Heart left ventricle (tissue), 13 donors: Measurements from ENCODE around the gene CLTB.

Experiments
- POLR2A ChIP-seq, 2 donors: fragments of 450-650 bp; IDR thresholded peaks; one replicate each; pipeline ENCODE4 v1.6.1; 2017; ENCODE audit warnings: antibody characterized with exemption in 2 of 2, mild to moderate bottlenecking in 2 of 2, moderate library complexity in 2 of 2
- TF ChIP-seq, protein P1 (sequence below), 12 donors: fragments of 200-600 bp; sonication (generic) in 4 of 12; IDR thresholded peaks; one replicate each; pipeline versions ENCODE4 v1.5.0 to v1.8.0; 2018 to 2022; ENCODE audit warnings: antibody characterized with exemption in 12 of 12, mild to moderate bottlenecking in 5 of 12
- donor health status: ischemic (EF 13 %, LVEDD 7.1; RV severe dilation, severe dysfunction).
- donor health status: DM: no; HTN: yes; CAD: no.
- donor health status: DM: no; HTN: no; CAD: no.
- donor health status: ischemic (EF 25% LVEDD 6.9; RV normal size, moderate dysfunction).
- donor health status: ischemic (EF 25% LVEDD 5.7; RV mildly dilated, moderate dysfunction).
- donor health status: ischemic (EF 35%, LVEDD 5.7; RV mildly dilated, moderate dysfunction).
- donor health status: nonischemic (EF 11% LVEDD 7.7; RV severe dilation, severe dysfunction).
- donor health status: DM: yes; HTN: yes; CAD: no.
- donor health status: PGD.
- donor health status: ischemic (EF 29% LVEDD 5.4; RV normal size, mild dysfunction).
- donor health status: nonischemic (EF 23%, LVEDD 6.1; RV moderate dilation, normal function).

DNA sequence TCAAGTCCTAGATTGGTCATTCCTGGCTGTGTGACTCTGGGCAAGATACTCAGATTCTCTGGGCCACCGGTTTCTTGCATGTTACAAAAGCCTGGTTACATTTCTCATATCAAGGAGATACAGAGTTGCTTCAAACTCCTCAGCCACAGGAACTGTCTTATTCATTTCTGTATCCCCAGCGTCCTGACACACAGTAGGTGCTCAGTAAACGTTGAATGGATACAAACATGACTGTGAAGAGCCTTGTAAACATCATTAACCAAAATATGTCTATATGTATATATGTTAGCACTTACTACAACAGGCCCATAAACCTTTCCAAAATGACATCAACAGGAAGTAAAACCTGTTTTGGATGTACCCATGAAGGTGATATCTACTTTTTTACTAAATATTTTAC lies 1.6 kb downstream of the CLTB start:
- no peak for TF ChIP-seq POLR2A (IDR thresholded peaks at IDR 0.05)
- TF ChIP-seq, protein P1, sequence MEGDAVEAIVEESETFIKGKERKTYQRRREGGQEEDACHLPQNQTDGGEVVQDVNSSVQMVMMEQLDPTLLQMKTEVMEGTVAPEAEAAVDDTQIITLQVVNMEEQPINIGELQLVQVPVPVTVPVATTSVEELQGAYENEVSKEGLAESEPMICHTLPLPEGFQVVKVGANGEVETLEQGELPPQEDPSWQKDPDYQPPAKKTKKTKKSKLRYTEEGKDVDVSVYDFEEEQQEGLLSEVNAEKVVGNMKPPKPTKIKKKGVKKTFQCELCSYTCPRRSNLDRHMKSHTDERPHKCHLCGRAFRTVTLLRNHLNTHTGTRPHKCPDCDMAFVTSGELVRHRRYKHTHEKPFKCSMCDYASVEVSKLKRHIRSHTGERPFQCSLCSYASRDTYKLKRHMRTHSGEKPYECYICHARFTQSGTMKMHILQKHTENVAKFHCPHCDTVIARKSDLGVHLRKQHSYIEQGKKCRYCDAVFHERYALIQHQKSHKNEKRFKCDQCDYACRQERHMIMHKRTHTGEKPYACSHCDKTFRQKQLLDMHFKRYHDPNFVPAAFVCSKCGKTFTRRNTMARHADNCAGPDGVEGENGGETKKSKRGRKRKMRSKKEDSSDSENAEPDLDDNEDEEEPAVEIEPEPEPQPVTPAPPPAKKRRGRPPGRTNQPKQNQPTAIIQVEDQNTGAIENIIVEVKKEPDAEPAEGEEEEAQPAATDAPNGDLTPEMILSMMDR (IDR thresholded peaks at IDR 0.05): no peak
